Measurements from ENCODE around the gene PALLD.

PALLD gene

GRCh38 chr4:168577624-168578023 is 80.8 kb downstream of the PALLD start:
- ChIA-PET POLR2A (no interaction called here), CTCF (interaction anchor here (0.7 kb wide), 1 partner anchor 1140 kb away, joined by 3 read pairs; no protein-coding TSS in a partner anchor)

DNA sequence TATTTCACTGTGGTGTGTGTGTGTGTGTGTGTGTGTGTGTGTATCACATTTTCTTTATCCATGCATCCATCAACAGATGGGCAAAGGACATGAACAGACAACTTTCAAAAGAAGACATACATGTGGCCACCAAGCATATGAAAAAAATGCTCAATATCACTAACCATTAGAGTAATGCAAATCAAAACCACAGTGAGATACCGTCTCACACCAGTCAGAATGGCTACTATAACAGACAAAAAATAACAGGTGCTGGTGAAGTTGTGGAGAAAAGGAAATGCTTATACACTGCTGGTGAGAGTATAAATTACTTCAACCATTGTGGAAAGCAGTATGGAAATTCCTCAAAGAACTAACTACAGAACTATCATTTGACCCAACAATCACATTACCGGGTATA is 83.4 kb downstream of the PALLD start:
- TF ChIP-seq, protein P1, sequence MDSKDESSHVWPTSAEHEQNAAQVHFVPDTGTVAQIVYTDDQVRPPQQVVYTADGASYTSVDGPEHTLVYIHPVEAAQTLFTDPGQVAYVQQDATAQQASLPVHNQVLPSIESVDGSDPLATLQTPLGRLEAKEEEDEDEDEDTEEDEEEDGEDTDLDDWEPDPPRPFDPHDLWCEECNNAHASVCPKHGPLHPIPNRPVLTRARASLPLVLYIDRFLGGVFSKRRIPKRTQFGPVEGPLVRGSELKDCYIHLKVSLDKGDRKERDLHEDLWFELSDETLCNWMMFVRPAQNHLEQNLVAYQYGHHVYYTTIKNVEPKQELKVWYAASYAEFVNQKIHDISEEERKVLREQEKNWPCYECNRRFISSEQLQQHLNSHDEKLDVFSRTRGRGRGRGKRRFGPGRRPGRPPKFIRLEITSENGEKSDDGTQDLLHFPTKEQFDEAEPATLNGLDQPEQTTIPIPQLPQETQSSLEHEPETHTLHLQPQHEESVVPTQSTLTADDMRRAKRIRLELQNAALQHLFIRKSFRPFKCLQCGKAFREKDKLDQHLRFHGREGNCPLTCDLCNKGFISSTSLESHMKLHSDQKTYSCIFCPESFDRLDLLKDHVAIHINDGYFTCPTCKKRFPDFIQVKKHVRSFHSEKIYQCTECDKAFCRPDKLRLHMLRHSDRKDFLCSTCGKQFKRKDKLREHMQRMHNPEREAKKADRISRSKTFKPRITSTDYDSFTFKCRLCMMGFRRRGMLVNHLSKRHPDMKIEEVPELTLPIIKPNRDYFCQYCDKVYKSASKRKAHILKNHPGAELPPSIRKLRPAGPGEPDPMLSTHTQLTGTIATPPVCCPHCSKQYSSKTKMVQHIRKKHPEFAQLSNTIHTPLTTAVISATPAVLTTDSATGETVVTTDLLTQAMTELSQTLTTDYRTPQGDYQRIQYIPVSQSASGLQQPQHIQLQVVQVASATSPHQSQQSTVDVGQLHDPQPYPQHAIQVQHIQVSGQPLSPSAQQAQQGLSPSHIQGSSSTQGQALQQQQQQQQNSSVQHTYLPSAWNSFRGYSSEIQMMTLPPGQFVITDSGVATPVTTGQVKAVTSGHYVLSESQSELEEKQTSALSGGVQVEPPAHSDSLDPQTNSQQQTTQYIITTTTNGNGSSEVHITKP (tag by site-specific recombination; IDR thresholded peaks at IDR 0.05), result no peak

More at GRCh38 chr4:168577624-168578023, 80.8 kb downstream of the PALLD start:
- Histone ChIP-seq H3K9me3 (ENCODE audit: control insufficient read depth, insufficient read depth, low read depth, low read length) (no peaks in the 10 kb centered on the region), H3K27ac (ENCODE audit: extremely low read depth, low read depth, low read length) (no peak overlapping the region), H3K36me3 (ENCODE audit: control insufficient read depth in 2 of 2, insufficient read depth in 1 of 2, low read length in 2 of 2) (no peaks in the 10 kb centered on the region), H3K4me3 (ENCODE audit: low read depth, low read length) (no peak overlapping the region), H3K4me1 (ENCODE audit: control insufficient read depth, insufficient read depth, low read length) (0 out of 2 replicates have a peak, but pooled peaks cover 2% of the 10 kb centered on the region)
- no peak for TF ChIP-seq ZNF433 (tag by site-specific recombination; IDR thresholded peaks at IDR 0.05; ENCODE audit: low read depth)
- no peak for TF ChIP-seq ZNF169 (tag by site-specific recombination; IDR thresholded peaks at IDR 0.05)

DNA sequence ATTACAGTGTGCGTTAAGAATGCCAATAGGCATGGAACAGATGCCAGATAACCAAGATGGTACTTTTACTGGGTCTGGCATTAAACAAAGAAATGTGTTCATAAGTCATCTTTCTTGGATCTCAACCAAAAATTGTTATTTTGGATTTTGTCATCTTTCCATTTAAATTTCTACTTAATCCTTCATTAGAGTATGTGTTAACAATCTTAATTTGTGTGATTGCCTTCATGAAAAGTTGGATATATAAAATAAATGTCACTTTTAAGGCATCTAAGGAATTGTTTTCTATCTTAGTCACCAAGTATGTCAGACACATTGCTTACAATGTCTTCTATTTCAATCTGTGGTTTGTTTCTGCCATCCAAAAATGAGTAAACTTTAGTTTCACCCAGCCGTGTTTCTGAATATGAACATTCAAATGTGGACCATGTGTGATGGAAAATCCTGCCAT is 87.5 kb downstream of the PALLD start:
- TF ChIP-seq ZNF362 (tag by site-specific recombination; IDR thresholded peaks at IDR 0.05) (no peak), GLI4 (tag by site-specific recombination; IDR thresholded peaks at IDR 0.05) (no peak), ZNF701 (tag by site-specific recombination; IDR thresholded peaks at IDR 0.05) (no peak)
- TF ChIP-seq, protein P2, sequence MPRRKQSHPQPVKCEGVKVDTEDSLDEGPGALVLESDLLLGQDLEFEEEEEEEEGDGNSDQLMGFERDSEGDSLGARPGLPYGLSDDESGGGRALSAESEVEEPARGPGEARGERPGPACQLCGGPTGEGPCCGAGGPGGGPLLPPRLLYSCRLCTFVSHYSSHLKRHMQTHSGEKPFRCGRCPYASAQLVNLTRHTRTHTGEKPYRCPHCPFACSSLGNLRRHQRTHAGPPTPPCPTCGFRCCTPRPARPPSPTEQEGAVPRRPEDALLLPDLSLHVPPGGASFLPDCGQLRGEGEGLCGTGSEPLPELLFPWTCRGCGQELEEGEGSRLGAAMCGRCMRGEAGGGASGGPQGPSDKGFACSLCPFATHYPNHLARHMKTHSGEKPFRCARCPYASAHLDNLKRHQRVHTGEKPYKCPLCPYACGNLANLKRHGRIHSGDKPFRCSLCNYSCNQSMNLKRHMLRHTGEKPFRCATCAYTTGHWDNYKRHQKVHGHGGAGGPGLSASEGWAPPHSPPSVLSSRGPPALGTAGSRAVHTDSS (tag by site-specific recombination; IDR thresholded peaks at IDR 0.05), result no peak
- TF ChIP-seq, protein P1 (tag by site-specific recombination; IDR thresholded peaks at IDR 0.05), result no peak
- TF ChIP-seq, protein P3, sequence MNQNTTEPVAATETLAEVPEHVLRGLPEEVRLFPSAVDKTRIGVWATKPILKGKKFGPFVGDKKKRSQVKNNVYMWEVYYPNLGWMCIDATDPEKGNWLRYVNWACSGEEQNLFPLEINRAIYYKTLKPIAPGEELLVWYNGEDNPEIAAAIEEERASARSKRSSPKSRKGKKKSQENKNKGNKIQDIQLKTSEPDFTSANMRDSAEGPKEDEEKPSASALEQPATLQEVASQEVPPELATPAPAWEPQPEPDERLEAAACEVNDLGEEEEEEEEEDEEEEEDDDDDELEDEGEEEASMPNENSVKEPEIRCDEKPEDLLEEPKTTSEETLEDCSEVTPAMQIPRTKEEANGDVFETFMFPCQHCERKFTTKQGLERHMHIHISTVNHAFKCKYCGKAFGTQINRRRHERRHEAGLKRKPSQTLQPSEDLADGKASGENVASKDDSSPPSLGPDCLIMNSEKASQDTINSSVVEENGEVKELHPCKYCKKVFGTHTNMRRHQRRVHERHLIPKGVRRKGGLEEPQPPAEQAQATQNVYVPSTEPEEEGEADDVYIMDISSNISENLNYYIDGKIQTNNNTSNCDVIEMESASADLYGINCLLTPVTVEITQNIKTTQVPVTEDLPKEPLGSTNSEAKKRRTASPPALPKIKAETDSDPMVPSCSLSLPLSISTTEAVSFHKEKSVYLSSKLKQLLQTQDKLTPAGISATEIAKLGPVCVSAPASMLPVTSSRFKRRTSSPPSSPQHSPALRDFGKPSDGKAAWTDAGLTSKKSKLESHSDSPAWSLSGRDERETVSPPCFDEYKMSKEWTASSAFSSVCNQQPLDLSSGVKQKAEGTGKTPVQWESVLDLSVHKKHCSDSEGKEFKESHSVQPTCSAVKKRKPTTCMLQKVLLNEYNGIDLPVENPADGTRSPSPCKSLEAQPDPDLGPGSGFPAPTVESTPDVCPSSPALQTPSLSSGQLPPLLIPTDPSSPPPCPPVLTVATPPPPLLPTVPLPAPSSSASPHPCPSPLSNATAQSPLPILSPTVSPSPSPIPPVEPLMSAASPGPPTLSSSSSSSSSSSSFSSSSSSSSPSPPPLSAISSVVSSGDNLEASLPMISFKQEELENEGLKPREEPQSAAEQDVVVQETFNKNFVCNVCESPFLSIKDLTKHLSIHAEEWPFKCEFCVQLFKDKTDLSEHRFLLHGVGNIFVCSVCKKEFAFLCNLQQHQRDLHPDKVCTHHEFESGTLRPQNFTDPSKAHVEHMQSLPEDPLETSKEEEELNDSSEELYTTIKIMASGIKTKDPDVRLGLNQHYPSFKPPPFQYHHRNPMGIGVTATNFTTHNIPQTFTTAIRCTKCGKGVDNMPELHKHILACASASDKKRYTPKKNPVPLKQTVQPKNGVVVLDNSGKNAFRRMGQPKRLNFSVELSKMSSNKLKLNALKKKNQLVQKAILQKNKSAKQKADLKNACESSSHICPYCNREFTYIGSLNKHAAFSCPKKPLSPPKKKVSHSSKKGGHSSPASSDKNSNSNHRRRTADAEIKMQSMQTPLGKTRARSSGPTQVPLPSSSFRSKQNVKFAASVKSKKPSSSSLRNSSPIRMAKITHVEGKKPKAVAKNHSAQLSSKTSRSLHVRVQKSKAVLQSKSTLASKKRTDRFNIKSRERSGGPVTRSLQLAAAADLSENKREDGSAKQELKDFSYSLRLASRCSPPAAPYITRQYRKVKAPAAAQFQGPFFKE (tag by site-specific recombination; IDR thresholded peaks at IDR 0.05; ENCODE audit: borderline replicate concordance), result no peak
- Histone ChIP-seq H3K27ac (ENCODE audit: extremely low read depth, low read depth, low read length) (no peak overlapping the region), H3K4me3 (ENCODE audit: low read depth, low read length) (no peak overlapping the region), H3K9me3 (ENCODE audit: control insufficient read depth, insufficient read depth, low read depth, low read length) (no peaks in the 10 kb centered on the region), H3K4me1 (ENCODE audit: control insufficient read depth, insufficient read depth, low read length) (peaks cover 4% of the 10 kb centered on the region; the same call in 1 of the 2 replicates), H3K36me3 (ENCODE audit: control insufficient read depth in 2 of 2, insufficient read depth in 1 of 2, low read length in 2 of 2) (no peaks in the 10 kb centered on the region)
- ChIA-PET CTCF (interaction anchor here (0.5 kb wide), 1 partner anchor 982 kb away, joined by 8 read pairs; no protein-coding TSS in a partner anchor), POLR2A (no interaction called here)

More for the DNA sequence above, 83.4 kb downstream of the PALLD start:
- no peaks in the 10 kb centered on the region for H3K9me3 ChIP-seq (ENCODE audit: control insufficient read depth, insufficient read depth, low read depth, low read length)
- no peaks in the 10 kb centered on the region for H3K4me1 ChIP-seq (ENCODE audit: control insufficient read depth, insufficient read depth, low read length)
- H3K36me3 ChIP-seq (ENCODE audit: control insufficient read depth in 2 of 2, insufficient read depth in 1 of 2, low read length in 2 of 2), result no peaks in the 10 kb centered on the region
- no peak overlapping the region for H3K4me3 ChIP-seq (ENCODE audit: low read depth, low read length)
- POLR2A ChIA-PET, result no interaction called here
- CTCF ChIA-PET, result no interaction called here
- no peak overlapping the region for H3K27ac ChIP-seq (ENCODE audit: extremely low read depth, low read depth, low read length)

Measured in HEK293 (cell line).